Uterus (tissue), 4 donors: ENCODE measurements around the gene CFAP74. TPM values are rescaled to one million over a fixed set of nuclear protein-coding genes. Genes with fewer than 3 reads are reported as not detected.

Experiments used
- DNase-seq, 2 donors: peaks; one replicate each; pipeline ENCODE4 v3.0.0-alpha.2; 2019 to 2020
- H3K27ac ChIP-seq, 2 donors: fragments of 200-600 bp; sonication (generic); 1 replicate in 1 of 2; 2 replicates in 1 of 2; pipeline ENCODE4 v1.5.1; 2016 to 2018
- H3K27me3 ChIP-seq, 2 donors: fragments of 200-600 bp; sonication (generic); one replicate each; pipeline ENCODE4 v1.5.1; 2018 to 2019; ENCODE audit warnings: control low read depth in 1 of 2
- H3K36me3 ChIP-seq, 2 donors: fragments of 200-600 bp; sonication (generic); one replicate each; pipeline ENCODE4 v1.5.1; 2019; ENCODE audit warnings: control low read depth in 1 of 2
- H3K4me1 ChIP-seq, 2 donors: fragments of 200-600 bp; sonication (generic); one replicate each; pipeline ENCODE4 v1.5.1; 2018 to 2019; ENCODE audit warnings: control low read depth in 1 of 2
- H3K4me3 ChIP-seq, 2 donors: fragments of 200-600 bp; sonication (generic); 1 replicate in 1 of 2; 2 replicates in 1 of 2; pipeline ENCODE4 v1.5.1; 2018 to 2019; ENCODE audit warnings: mild to moderate bottlenecking in 1 of 2
- H3K9me3 ChIP-seq, 2 donors: fragments of 200-600 bp; sonication (generic); one replicate each; pipeline ENCODE4 v1.5.1; 2019; ENCODE audit warnings: control low read depth in 1 of 2
- POLR2A ChIP-seq, 2 donors: fragments of 450-650 bp; IDR thresholded peaks; one replicate each; pipeline ENCODE4 v1.6.1; 2016; ENCODE audit warnings: antibody characterized with exemption in 2 of 2, mild to moderate bottlenecking in 1 of 2, moderate library complexity in 1 of 2
- intact Hi-C: fragments of 100-400 bp; cut with DNase I; formaldehyde crosslinking; loops from one replicate; pipeline ENCODE4 v1.15.1; 2023; ENCODE audit warnings: low total_unique reads
- total RNA-seq, 4 donors: library from RNA; depleted of rRNA in 3 of 4; stranded (reverse); fragments of >200 nt in 3 of 4; gene quantifications; one replicate each; pipeline versions ENCODE4 v1.1.0 to v1.2.4, GENCODE V29; 2014 to 2023
- TF ChIP-seq, protein P1 (sequence below), 4 experiments: fragments of 200-600 bp in 2 of 4; fragments of 450-650 bp in 2 of 4; sonication (generic) in 2 of 4; IDR thresholded peaks; one replicate each; pipeline ENCODE4 v1.5.1; 2016 to 2019; ENCODE audit warnings: antibody characterized with exemption in 4 of 4, mild to moderate bottlenecking in 2 of 4, moderate library complexity in 1 of 4
- donor health status: DM: yes; HTN: yes; CAD: no.

Gene CFAP74
- total RNA-seq, 4 donors from 2014 or later = 0.64 to 1.0 TPM; not detected in 2

GRCh38 chr1:2050793-2051682 lies 47.5 kb upstream of the CFAP74 start:
- Histone ChIP-seq H3K27me3 (peaks cover 6 to 12% of the 10 kb centered on the region in 2 donors), H3K27ac (no peak overlapping the region), H3K4me1 (peaks cover 0 to 6% of the 10 kb centered on the region in 2 donors), H3K9me3 (no peaks in the 10 kb centered on the region), H3K36me3 (no peaks in the 10 kb centered on the region), H3K4me3 (peak overlapping the region in 1 of 2 donors; percentile 43)
- TF ChIP-seq, protein P1, sequence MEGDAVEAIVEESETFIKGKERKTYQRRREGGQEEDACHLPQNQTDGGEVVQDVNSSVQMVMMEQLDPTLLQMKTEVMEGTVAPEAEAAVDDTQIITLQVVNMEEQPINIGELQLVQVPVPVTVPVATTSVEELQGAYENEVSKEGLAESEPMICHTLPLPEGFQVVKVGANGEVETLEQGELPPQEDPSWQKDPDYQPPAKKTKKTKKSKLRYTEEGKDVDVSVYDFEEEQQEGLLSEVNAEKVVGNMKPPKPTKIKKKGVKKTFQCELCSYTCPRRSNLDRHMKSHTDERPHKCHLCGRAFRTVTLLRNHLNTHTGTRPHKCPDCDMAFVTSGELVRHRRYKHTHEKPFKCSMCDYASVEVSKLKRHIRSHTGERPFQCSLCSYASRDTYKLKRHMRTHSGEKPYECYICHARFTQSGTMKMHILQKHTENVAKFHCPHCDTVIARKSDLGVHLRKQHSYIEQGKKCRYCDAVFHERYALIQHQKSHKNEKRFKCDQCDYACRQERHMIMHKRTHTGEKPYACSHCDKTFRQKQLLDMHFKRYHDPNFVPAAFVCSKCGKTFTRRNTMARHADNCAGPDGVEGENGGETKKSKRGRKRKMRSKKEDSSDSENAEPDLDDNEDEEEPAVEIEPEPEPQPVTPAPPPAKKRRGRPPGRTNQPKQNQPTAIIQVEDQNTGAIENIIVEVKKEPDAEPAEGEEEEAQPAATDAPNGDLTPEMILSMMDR (IDR thresholded peaks at IDR 0.05) = no peak
- no peak for TF ChIP-seq POLR2A (IDR thresholded peaks at IDR 0.05)
- intact Hi-C loops = no loop called here
- DNase-seq = no peak

- Histone ChIP-seq H3K4me1 (peaks cover 0 to 6% of the 10 kb centered on the region in 2 donors), H3K27ac (no peak overlapping the region), H3K27me3 (peaks cover 6 to 12% of the 10 kb centered on the region in 2 donors), H3K4me3 (peak overlapping the region in 1 of 2 donors; percentile 43), H3K36me3 (no peaks in the 10 kb centered on the region), H3K9me3 (no peaks in the 10 kb centered on the region)
- no peak for DNase-seq
- intact Hi-C loops = no loop called here
- TF ChIP-seq POLR2A (IDR thresholded peaks at IDR 0.05) = no peak
- TF ChIP-seq, protein P1 (IDR thresholded peaks at IDR 0.05) = no peak
Measured at GRCh38 chr1:2050461-2050792, 46.8 kb upstream of the CFAP74 start.

- intact Hi-C loops = loop anchor here (5.0 kb wide), 1 partner anchor 108 kb away; no protein-coding TSS in a partner anchor
- Histone ChIP-seq H3K4me1 (peaks cover 0 to 8% of the 10 kb centered on the region in 2 donors), H3K27me3 (peaks cover 6 to 12% of the 10 kb centered on the region in 2 donors), H3K4me3 (peak within 1 kb of the TSS; percentile 10 to 43), H3K36me3 (no peaks in the 10 kb centered on the region), H3K9me3 (no peaks in the 10 kb centered on the region), H3K27ac (no peak within 1 kb of the TSS)
- DNase-seq = peak; percentile 29 to 48
- TF ChIP-seq, protein P1 (IDR thresholded peaks at IDR 0.05) = no peak
- TF ChIP-seq POLR2A (IDR thresholded peaks at IDR 0.05) = no peak
Measured at GRCh38 chr1:2049718-2050431, 46.3 kb upstream of the CFAP74 start, which contains the start of gene PRKCZ. Gene PRKCZ (plus strand): TSS chr1:2050411. CDS start chr1:2050631, 220 bp downstream.

DNA sequence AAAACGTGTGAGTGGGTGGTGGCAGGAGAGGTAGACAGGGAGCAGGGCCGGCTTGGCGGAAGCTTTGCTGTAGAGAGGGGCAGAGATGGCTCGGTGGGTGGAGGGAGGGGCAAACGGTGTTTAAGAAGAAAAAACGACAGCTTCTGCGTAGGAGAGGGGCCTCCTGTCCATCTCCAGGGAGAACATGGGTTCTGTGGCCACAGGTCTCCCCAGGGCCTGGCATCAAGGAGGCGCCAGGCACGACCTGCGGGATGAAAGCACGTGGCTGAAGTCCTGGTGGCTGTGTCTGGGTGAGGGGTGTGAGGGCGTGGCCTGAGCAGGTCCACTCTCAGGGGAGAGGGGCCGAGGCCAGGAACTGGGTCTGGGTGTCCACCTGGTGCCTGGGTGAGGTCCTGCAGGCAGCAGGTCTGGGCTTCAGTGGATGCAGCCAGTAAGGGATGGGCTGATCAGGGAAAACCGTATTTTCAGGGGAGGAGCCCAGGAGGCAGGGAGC lies 45.7 kb upstream of the CFAP74 start:
- Histone ChIP-seq H3K27me3 (peaks cover 6 to 12% of the 10 kb centered on the region in 2 donors), H3K4me3 (no peak overlapping the region), H3K4me1 (peaks cover 0 to 13% of the 10 kb centered on the region in 2 donors), H3K27ac (no peak overlapping the region), H3K36me3 (no peaks in the 10 kb centered on the region), H3K9me3 (no peaks in the 10 kb centered on the region)
- no peak for DNase-seq
- intact Hi-C loops = loop anchor here (5.0 kb wide), 1 partner anchor 107 kb away; no protein-coding TSS in a partner anchor
- TF ChIP-seq POLR2A (IDR thresholded peaks at IDR 0.05) = no peak
- TF ChIP-seq, protein P1 (IDR thresholded peaks at IDR 0.05) = no peak
